Measurements from ENCODE around the gene MRC1.
"Not testable (repeated sequence)": the region's sequence is repeated elsewhere in the genome, so short reads cannot be mapped to it uniquely, and the experiment has no call there.

Gene MRC1

GRCh38 chr10:17906002-17906401, 96.9 kb downstream of the MRC1 start:
- DNase-seq (ENCODE audit: low spot score), result no peak

GRCh38 chr10:17907641-17908040, 98.5 kb downstream of the MRC1 start:
- DNase-seq (ENCODE audit: low spot score), result no peak

- DNase-seq (ENCODE audit: low spot score), result peak; percentile 83
Measured at GRCh38 chr10:17910125-17910789, 101.1 kb downstream of the MRC1 start.

- DNase-seq (ENCODE audit: low spot score), result no peak
Measured at GRCh38 chr10:17912754-17913153, 103.6 kb downstream of the MRC1 start.

GRCh38 chr10:17913604-17914003, 104.5 kb downstream of the MRC1 start:
- DNase-seq (ENCODE audit: low spot score), result no peak

GRCh38 chr10:17914169-17915045, 105.3 kb downstream of the MRC1 start:
- no peak for DNase-seq (ENCODE audit: low spot score)

- no peak for DNase-seq (ENCODE audit: low spot score)
Measured at GRCh38 chr10:17915181-17915580, 106.0 kb downstream of the MRC1 start.

GRCh38 chr10:17918187-17918903, 109.2 kb downstream of the MRC1 start:
- DNase-seq (ENCODE audit: low spot score), result no peak

GRCh38 chr10:17921378-17921777, 112.2 kb downstream of the MRC1 start:
- no peak for DNase-seq (ENCODE audit: low spot score)

GRCh38 chr10:17923728-17924127, 114.6 kb downstream of the MRC1 start:
- peak; percentile 67 for DNase-seq (ENCODE audit: low spot score)

- DNase-seq (ENCODE audit: low spot score), result peak; percentile 18
Measured at GRCh38 chr10:17943033-17943745, 134.0 kb downstream of the MRC1 start.

GRCh38 chr10:17950269-17950668, 141.1 kb downstream of the MRC1 start:
- DNase-seq (ENCODE audit: low spot score), result not testable (repeated sequence)

- no peak for DNase-seq (ENCODE audit: low spot score)
Measured at GRCh38 chr10:17950726-17951125, 141.6 kb downstream of the MRC1 start.

- DNase-seq (ENCODE audit: low spot score), result peak; percentile 75
Measured at GRCh38 chr10:17951868-17952371, 142.8 kb downstream of the MRC1 start, which contains the start of gene SLC39A12. SLC39A12 (plus strand) TSS chr10:17951918; CDS start chr10:17953277, 1,359 bp downstream.

GRCh38 chr10:17954372-17954771, 145.2 kb downstream of the MRC1 start:
- not testable (repeated sequence) for DNase-seq (ENCODE audit: low spot score)

- no peak for DNase-seq (ENCODE audit: low spot score)
Measured at GRCh38 chr10:17954861-17955260, 145.7 kb downstream of the MRC1 start.

GRCh38 chr10:17958049-17958448, 148.9 kb downstream of the MRC1 start:
- DNase-seq (ENCODE audit: low spot score), result no peak

- DNase-seq (ENCODE audit: low spot score), result no peak
Measured at GRCh38 chr10:17959870-17960269, 150.7 kb downstream of the MRC1 start.
